Esophagus squamous epithelium (tissue), 4 donors: ENCODE measurements around the gene CAB39L.

ENCODE experiments used
- POLR2A ChIP-seq, 4 donors: fragments of 450-650 bp; IDR thresholded peaks; one replicate each; pipeline ENCODE4 v1.6.1; 2017; ENCODE audit warnings: antibody characterized with exemption in 4 of 4, mild to moderate bottlenecking in 4 of 4, moderate library complexity in 3 of 4
- TF ChIP-seq, protein P1 (sequence below), 6 experiments: fragments of 450-650 bp in 4 of 6; fragments of 200-600 bp in 2 of 6; sonication (generic) in 2 of 6; IDR thresholded peaks; one replicate each; pipeline ENCODE4 v1.5.1; 2016 to 2019; ENCODE audit warnings: antibody characterized with exemption in 6 of 6, mild to moderate bottlenecking in 4 of 6, moderate library complexity in 4 of 6

DNA sequence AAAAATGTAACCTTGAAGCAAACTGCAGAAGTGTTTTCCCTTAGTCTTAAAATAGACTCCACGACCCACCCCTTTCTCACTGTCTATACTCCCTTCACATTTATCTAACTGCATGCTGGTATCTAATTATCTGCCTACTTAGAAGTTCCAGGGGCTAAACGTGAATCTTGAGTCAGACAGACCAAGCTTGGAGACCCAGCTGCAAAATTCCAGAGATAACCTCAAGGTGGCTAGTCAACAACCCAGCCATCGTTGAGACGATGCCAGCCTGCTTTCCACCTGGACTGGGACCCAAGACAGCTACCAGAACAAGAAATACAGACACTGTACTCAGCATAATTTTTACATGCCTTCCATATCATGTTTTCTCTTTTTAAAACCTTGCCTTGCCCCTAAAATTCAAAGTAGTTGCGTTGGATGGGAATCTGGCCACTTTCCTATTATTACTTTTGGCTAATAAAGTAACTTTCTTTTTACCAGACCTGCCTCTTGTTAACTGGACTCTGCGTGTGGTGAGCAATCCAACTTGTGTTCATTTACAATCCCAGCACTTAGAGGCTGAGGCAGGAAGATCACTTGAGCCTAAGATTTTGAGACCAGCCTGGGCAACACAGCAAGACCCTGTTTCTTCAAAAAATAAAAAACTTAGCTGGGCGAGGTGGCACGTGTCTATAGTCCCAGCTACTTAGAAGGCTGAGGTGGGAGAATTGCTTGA lies 113.9 kb downstream of the CAB39L start:
- TF ChIP-seq, protein P1, sequence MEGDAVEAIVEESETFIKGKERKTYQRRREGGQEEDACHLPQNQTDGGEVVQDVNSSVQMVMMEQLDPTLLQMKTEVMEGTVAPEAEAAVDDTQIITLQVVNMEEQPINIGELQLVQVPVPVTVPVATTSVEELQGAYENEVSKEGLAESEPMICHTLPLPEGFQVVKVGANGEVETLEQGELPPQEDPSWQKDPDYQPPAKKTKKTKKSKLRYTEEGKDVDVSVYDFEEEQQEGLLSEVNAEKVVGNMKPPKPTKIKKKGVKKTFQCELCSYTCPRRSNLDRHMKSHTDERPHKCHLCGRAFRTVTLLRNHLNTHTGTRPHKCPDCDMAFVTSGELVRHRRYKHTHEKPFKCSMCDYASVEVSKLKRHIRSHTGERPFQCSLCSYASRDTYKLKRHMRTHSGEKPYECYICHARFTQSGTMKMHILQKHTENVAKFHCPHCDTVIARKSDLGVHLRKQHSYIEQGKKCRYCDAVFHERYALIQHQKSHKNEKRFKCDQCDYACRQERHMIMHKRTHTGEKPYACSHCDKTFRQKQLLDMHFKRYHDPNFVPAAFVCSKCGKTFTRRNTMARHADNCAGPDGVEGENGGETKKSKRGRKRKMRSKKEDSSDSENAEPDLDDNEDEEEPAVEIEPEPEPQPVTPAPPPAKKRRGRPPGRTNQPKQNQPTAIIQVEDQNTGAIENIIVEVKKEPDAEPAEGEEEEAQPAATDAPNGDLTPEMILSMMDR (IDR thresholded peaks at IDR 0.05), result no peak
- no peak for TF ChIP-seq POLR2A (IDR thresholded peaks at IDR 0.05)
